Tibial artery (tissue), 4 donors: ENCODE data around the gene RBP7.

ENCODE experiments used
- DNase-seq, 2 donors: peaks; one replicate each; pipeline ENCODE4 v3.0.0-alpha.2; 2019
- H3K27ac ChIP-seq, 2 donors: fragments of 200-600 bp; sonication (generic) in 1 of 2; 1 replicate in 1 of 2; 2 replicates in 1 of 2; pipeline ENCODE4 v1.5.1; 2018 to 2019; ENCODE audit warnings: mild to moderate bottlenecking in 1 of 2
- H3K27me3 ChIP-seq, 2 donors: fragments of 200-600 bp; sonication (generic) in 1 of 2; one replicate each; pipeline versions ENCODE4 v1.5.1 to v1.6.0; 2016 to 2019
- H3K36me3 ChIP-seq, 3 donors: fragments of 200-600 bp; sonication (generic) in 2 of 3; one replicate each; pipeline ENCODE4 v1.5.1; 2016 to 2019; ENCODE audit warnings: mild to moderate bottlenecking in 2 of 3
- H3K4me1 ChIP-seq, 4 donors: fragments of 200-600 bp; sonication (generic) in 2 of 4; 1 replicate in 3 of 4; 2 replicates in 1 of 4; pipeline ENCODE4 v1.5.1; 2016 to 2019
- H3K4me3 ChIP-seq, 2 donors: fragments of 200-600 bp; sonication (generic) in 1 of 2; 1 replicate in 1 of 2; 2 replicates in 1 of 2; pipeline ENCODE4 v1.5.1; 2018 to 2019; ENCODE audit warnings: mild to moderate bottlenecking in 2 of 2
- H3K9me3 ChIP-seq, 3 donors: fragments of 200-600 bp; sonication (generic) in 1 of 3; one replicate each; pipeline ENCODE4 v1.5.1; 2016 to 2019
- intact Hi-C: fragments of 100-400 bp; cut with DNase I; formaldehyde crosslinking; loops from one replicate; pipeline ENCODE4 v1.15.0; 2023; ENCODE audit warnings: low total_unique reads
- TF ChIP-seq, protein P1 (sequence below), 2 experiments: fragments of 200-600 bp in 1 of 2; fragments of 450-650 bp in 1 of 2; IDR thresholded peaks; one replicate each; pipeline ENCODE4 v1.5.1; 2017 to 2019; ENCODE audit warnings: antibody characterized with exemption in 2 of 2, mild to moderate bottlenecking in 1 of 2, moderate library complexity in 1 of 2

Gene RBP7

DNA sequence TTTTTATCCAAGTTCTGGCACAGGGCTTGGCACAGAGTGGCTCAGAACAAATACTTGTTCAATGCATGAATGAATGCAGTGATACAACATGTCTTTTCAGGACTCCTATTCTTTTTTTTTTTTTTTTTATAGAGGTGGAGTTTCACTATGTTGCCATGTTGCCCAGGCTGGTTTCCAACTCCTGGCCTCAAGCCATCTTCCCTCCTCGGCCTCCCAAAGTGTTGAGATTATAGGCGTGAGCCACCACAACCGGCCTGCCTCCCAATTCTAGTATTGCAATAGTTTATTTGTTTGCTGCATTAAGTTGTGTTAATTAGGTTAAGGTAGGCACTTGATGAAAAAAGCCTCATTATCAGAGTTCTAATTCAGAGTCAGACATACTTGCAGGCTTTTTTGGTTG, 53.6 kb downstream of the RBP7 start:
- TF ChIP-seq, protein P1, sequence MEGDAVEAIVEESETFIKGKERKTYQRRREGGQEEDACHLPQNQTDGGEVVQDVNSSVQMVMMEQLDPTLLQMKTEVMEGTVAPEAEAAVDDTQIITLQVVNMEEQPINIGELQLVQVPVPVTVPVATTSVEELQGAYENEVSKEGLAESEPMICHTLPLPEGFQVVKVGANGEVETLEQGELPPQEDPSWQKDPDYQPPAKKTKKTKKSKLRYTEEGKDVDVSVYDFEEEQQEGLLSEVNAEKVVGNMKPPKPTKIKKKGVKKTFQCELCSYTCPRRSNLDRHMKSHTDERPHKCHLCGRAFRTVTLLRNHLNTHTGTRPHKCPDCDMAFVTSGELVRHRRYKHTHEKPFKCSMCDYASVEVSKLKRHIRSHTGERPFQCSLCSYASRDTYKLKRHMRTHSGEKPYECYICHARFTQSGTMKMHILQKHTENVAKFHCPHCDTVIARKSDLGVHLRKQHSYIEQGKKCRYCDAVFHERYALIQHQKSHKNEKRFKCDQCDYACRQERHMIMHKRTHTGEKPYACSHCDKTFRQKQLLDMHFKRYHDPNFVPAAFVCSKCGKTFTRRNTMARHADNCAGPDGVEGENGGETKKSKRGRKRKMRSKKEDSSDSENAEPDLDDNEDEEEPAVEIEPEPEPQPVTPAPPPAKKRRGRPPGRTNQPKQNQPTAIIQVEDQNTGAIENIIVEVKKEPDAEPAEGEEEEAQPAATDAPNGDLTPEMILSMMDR (IDR thresholded peaks at IDR 0.05) = no peak
- DNase-seq = peak in 1 of 2 donors; percentile 41
- H3K9me3 ChIP-seq = no peaks in the 10 kb centered on the region
- H3K36me3 ChIP-seq = peaks cover 0 to 18% (median 0%) of the 10 kb centered on the region in 3 donors
- H3K27me3 ChIP-seq = no peaks in the 10 kb centered on the region
- H3K4me1 ChIP-seq = peaks cover 0 to 38% (median 16%) of the 10 kb centered on the region in 4 donors
- no peak overlapping the region for H3K4me3 ChIP-seq
- intact Hi-C loops = no loop called here
- no peak overlapping the region for H3K27ac ChIP-seq

DNA sequence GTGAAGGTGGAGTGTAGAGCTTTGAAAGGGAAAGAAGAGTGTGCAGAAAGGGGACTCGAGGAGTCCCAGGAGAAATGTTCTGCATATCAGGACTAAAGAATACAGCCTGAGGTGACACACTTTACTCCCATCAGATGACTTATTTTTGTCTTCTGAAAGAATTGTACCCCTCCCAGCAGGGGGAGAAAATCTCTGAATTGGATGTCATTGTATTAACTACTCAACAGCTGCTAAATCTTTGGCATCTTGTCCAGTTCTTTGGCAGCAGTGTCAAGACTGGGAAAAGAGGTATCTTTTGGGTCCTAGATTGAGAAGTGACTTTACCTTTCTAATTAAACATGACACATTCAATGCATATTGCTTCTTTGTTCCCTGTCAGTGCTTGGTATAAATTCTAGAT, 54.6 kb downstream of the RBP7 start:
- DNase-seq = no peak
- Histone ChIP-seq H3K4me3 (no peak overlapping the region), H3K27me3 (no peaks in the 10 kb centered on the region), H3K4me1 (peaks cover 0 to 38% (median 19%) of the 10 kb centered on the region in 4 donors), H3K36me3 (peaks cover 0 to 18% (median 0%) of the 10 kb centered on the region in 3 donors), H3K9me3 (no peaks in the 10 kb centered on the region), H3K27ac (no peak overlapping the region)
- TF ChIP-seq, protein P1 (IDR thresholded peaks at IDR 0.05) = no peak
- intact Hi-C loops = no loop called here

DNA sequence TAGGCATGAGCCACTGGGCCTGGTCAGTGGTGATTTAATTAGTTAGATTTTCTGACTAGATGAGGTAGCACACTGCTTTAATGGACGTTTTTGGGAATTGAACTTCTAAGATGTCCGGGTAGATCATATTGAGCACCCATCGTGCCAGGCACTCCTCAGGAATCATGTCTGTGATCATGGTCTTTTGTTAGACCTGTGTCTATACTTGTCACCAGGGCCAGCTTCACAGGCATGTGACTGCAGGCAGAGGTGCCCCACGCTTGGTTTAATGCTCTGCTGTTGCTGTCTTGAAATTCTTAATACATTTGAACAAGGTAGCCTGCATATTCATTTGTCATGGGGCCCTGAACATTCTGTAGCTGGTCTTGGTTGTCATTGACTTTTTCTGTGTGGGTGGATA, 55.3 kb downstream of the RBP7 start:
- DNase-seq = peak in 1 of 2 donors; percentile 23
- intact Hi-C loops = no loop called here
- no peak overlapping the region for H3K27ac ChIP-seq

DNA sequence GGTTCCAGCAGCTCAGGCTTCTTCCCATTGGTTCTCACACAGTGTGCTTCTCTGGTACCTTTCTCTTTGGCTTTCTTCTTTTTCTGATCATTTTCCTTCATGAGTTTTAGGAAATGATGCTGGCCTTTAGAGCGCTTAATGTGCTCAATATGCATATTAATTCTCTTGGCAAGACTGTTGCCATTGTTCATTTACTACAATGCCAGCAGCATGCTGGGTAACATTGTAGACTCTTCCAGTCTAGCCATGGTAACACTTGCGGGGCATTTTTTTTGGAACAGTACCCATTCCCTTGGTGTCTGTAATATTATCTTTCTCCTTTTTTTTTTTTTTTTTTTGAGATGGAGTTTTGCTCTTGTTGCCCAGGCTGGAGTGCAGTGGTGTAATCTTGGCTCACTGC, 57.4 kb downstream of the RBP7 start:
- H3K9me3 ChIP-seq = no peaks in the 10 kb centered on the region
- TF ChIP-seq, protein P1 (IDR thresholded peaks at IDR 0.05) = no peak
- H3K4me1 ChIP-seq = peaks cover 0 to 46% (median 31%) of the 10 kb centered on the region in 4 donors
- peaks cover 0 to 14% (median 0%) of the 10 kb centered on the region in 3 donors for H3K36me3 ChIP-seq
- no peak overlapping the region for H3K27ac ChIP-seq
- H3K27me3 ChIP-seq = no peaks in the 10 kb centered on the region
- H3K4me3 ChIP-seq = no peak overlapping the region
- DNase-seq = no peak
- intact Hi-C loops = no loop called here

More for the DNA sequence above, 55.3 kb downstream of the RBP7 start:
- TF ChIP-seq, protein P1 (IDR thresholded peaks at IDR 0.05) = no peak
- Histone ChIP-seq H3K4me1 (peaks cover 0 to 38% (median 20%) of the 10 kb centered on the region in 4 donors), H3K27me3 (no peaks in the 10 kb centered on the region), H3K9me3 (no peaks in the 10 kb centered on the region), H3K4me3 (no peak overlapping the region), H3K36me3 (peaks cover 0 to 18% (median 0%) of the 10 kb centered on the region in 3 donors)

DNA sequence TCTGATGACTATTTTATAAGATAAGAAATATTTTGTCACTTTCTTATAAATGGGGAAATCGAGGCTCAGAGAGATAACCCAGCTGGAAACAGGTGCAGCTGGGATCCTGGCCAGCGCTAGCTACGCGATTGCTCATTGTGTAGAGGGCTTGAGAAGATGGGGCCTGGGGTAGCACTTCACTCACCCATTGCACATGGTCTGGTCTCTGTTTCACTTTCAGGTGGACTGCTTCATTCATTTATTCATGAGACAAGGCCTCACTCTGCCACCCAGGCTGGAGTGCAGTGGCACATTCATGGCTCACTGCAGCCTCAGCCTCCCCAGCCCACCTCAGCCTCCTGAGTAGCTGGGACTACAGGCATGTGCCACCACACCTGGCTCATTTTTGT, 59.6 kb downstream of the RBP7 start:
- peaks cover 0 to 3% (median 0%) of the 10 kb centered on the region in 3 donors for H3K36me3 ChIP-seq
- TF ChIP-seq, protein P1 (IDR thresholded peaks at IDR 0.05) = no peak
- peaks cover 0 to 49% (median 33%) of the 10 kb centered on the region in 4 donors for H3K4me1 ChIP-seq
- no peaks in the 10 kb centered on the region for H3K27me3 ChIP-seq
- no peak overlapping the region for H3K4me3 ChIP-seq
- no peaks in the 10 kb centered on the region for H3K9me3 ChIP-seq
- peak overlapping the region; percentile 54 to 60 for H3K27ac ChIP-seq
- peak in 1 of 2 donors; percentile 28 for DNase-seq
- intact Hi-C loops = no loop called here

DNA sequence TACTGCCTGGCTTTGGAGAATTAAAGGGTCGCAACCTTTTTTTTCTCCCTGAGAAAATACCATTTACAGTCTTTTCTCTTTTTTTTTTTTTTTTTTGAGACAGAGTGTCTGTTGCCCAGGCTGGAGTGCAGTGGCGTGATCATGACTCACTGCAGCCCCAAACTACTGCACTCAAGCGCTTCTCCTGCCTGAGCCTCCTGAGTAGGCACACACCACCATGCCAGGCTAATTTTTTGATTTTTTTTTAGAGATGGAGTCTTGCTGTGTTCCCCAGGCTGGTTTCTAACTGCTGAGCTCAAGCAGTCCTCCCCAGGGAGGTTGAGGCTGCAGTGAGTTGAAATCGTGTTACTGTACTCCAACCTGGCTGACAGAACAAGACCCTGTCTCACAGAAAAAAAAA, 60.3 kb downstream of the RBP7 start:
- intact Hi-C loops = no loop called here

More for the DNA sequence above, 60.3 kb downstream of the RBP7 start:
- Histone ChIP-seq H3K4me3 (no peak overlapping the region), H3K9me3 (no peaks in the 10 kb centered on the region), H3K27me3 (no peaks in the 10 kb centered on the region), H3K36me3 (no peaks in the 10 kb centered on the region), H3K4me1 (peaks cover 0 to 49% (median 33%) of the 10 kb centered on the region in 4 donors), H3K27ac (peak overlapping the region; percentile 57 to 60)
- TF ChIP-seq, protein P1 (IDR thresholded peaks at IDR 0.05) = no peak
- DNase-seq = peak; percentile 33 to 80
